Ovary (tissue), 3 donors: ENCODE measurements around the gene TMEM88.

Source experiments
- CTCF ChIP-seq, 3 donors: fragments of 450-650 bp in 2 of 3; fragments of 200-600 bp in 1 of 3; IDR thresholded peaks; one replicate each; pipeline versions ENCODE4 v1.5.1 to v1.8.0; 2016 to 2022; ENCODE audit warnings: antibody characterized with exemption in 3 of 3, mild to moderate bottlenecking in 1 of 3
- EP300 ChIP-seq: sonication (generic); formaldehyde crosslinking; IDR thresholded peaks from one replicate; pipeline ENCODE4 v1.6.1; 2017; ENCODE audit warnings: antibody characterized with exemption
- POLR2A ChIP-seq: fragments of 450-650 bp; IDR thresholded peaks from one replicate; pipeline ENCODE4 v1.6.1; 2017; ENCODE audit warnings: antibody characterized with exemption, mild to moderate bottlenecking, moderate library complexity
- donor health status: DM: no; HTN: no; CAD: no.

DNA sequence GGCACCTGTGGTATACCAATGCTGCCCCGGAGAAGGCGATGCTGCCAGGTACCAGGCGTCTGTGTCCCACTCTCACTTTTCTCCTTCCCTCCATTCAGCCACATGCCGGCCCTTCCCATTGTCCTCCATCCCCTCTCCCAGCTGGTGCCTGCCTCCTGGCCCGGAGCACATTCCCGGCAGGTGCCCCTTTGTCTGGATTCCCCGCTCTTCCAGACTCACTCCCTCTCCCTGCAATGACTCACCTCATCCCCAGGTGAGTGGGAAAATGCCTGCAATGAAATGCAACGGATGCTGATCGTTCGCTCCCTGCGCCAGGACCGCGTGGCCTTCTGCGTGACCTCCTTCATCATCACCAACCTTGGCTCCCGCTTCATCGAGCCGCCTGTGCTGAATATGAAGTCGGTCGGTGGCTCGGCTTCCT, 31.3 kb upstream of the TMEM88 start:
- TF ChIP-seq CTCF (IDR thresholded peaks at IDR 0.05) (no peak), EP300 (no peak), POLR2A (no peak)
